Fibroblast of skin of scalp (primary cell): Measurements from ENCODE around the gene RBM5.
A peak's percentile ranks its signal among the peaks of the same experiment; 100 is the strongest.

Source experiments
- DNase-seq: peaks from one replicate; pipeline ENCODE4 v3.0.0-alpha.2; 2013

Gene RBM5

GRCh38 chr3:50139308-50139707, 50.6 kb downstream of the RBM5 start:
- DNase-seq, result no peak

- no peak for DNase-seq
These were observed 51.2 kb downstream of the RBM5 start for GRCh38 chr3:50139718-50140423.

- no peak for DNase-seq
These were observed 52.3 kb downstream of the RBM5 start for GRCh38 chr3:50140990-50141389.

GRCh38 chr3:50146316-50146901, 57.7 kb downstream of the RBM5 start:
- no peak for DNase-seq

GRCh38 chr3:50147016-50147415, 58.3 kb downstream of the RBM5 start:
- DNase-seq, result no peak

GRCh38 chr3:50147447-50147846, 58.7 kb downstream of the RBM5 start:
- DNase-seq, result no peak

- DNase-seq, result no peak
These were observed 59.1 kb downstream of the RBM5 start for GRCh38 chr3:50147861-50148260.

GRCh38 chr3:50150404-50150750, 61.7 kb downstream of the RBM5 start:
- no peak for DNase-seq

- no peak for DNase-seq
These were observed 62.4 kb downstream of the RBM5 start for GRCh38 chr3:50150863-50151686.

- DNase-seq, result no peak
These were observed 63.0 kb downstream of the RBM5 start for GRCh38 chr3:50151728-50152127.

GRCh38 chr3:50153782-50154475, 65.2 kb downstream of the RBM5 start:
- DNase-seq, result no peak

GRCh38 chr3:50154476-50154839, 65.7 kb downstream of the RBM5 start:
- no peak for DNase-seq

- peak; percentile 62 for DNase-seq
These were observed 66.2 kb downstream of the RBM5 start, which contains the start of gene SEMA3F for GRCh38 chr3:50154840-50155490. SEMA3F (plus strand) TSS chr3:50155324; CDS start chr3:50159623, 4,299 bp downstream.

GRCh38 chr3:50155491-50155878, 66.8 kb downstream of the RBM5 start:
- DNase-seq, result no peak

- DNase-seq, result no peak
These were observed 67.2 kb downstream of the RBM5 start for GRCh38 chr3:50155891-50156290.

- peak; percentile 33 for DNase-seq
These were observed 68.1 kb downstream of the RBM5 start for GRCh38 chr3:50156549-50157493.

GRCh38 chr3:50157827-50158529, 69.3 kb downstream of the RBM5 start:
- DNase-seq, result peak; percentile 38

GRCh38 chr3:50158530-50159146, 69.9 kb downstream of the RBM5 start:
- no peak for DNase-seq

GRCh38 chr3:50160561-50160983, 71.9 kb downstream of the RBM5 start:
- no peak for DNase-seq

GRCh38 chr3:50161320-50161719, 72.6 kb downstream of the RBM5 start:
- DNase-seq, result no peak
